Measurements from ENCODE around the gene MUSTN1. TPM values are rescaled to one million over a fixed set of nuclear protein-coding genes. Genes with fewer than 3 reads are reported as not detected.

Gene MUSTN1
- total and polyA plus RNA-seq, 2 donors (not counting 1 experiment from before 2014, with no cell fraction given): 0.79 to 11.2 TPM

DNA sequence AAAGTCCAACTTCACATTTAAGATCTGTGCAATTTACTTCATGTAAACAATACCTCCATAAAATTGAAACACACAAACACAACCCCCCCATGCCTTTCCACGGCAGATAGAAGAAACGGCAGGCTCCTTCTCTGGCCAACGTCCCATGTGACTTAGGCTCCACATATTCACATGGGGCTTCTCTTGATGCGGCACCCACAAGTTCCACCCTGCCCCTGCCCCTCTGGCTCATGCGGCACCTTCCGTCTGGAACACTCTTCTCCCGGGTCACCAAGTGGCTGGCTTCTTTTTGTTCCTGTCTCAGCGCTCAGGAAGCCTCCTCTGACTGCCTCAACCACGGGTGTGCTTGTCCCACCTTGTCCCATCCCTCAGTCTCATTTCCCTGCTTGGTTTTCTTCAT, 36.9 kb upstream of the MUSTN1 start:
- no peak overlapping the region for H3K4me2 ChIP-seq (replicated peaks; ENCODE audit: low read depth, low read length, poor library complexity, severe bottlenecking)
- no peak overlapping the region for H3K4me3 ChIP-seq (ENCODE audit: control extremely low read depth in 1 of 5, extremely low read depth in 1 of 5, insufficient read depth in 1 of 5, low read depth in 2 of 5, low read length in 4 of 5)
- no peaks in the 10 kb centered on the region for H3K36me3 ChIP-seq (replicated peaks in 1 of 2; ENCODE audit: control extremely low read depth in 1 of 2, control insufficient read depth in 1 of 2, extremely low read depth in 1 of 2, insufficient read depth in 2 of 2, low read length in 1 of 2)
- no peaks in the 10 kb centered on the region for H3K9me3 ChIP-seq (ENCODE audit: control extremely low read depth in 1 of 3, control insufficient read depth in 2 of 3, insufficient read depth in 1 of 3, low read length in 2 of 3)
- CTCF ChIA-PET: no interaction called here
- POLR2A ChIA-PET: no interaction called here
- Mint-ChIP-seq H3K4me3 (no peak overlapping the region), H3K27ac (no peak overlapping the region), H3K27me3 (no peaks in the 10 kb centered on the region), H3K4me1 (peaks cover 17% of the 10 kb centered on the region), H3K9me3 (ENCODE audit: insufficient read depth) (no peaks in the 10 kb centered on the region)
- H4K20me1 ChIP-seq (ENCODE audit: control insufficient read depth, insufficient read depth, low read length, poor library complexity, severe bottlenecking): peaks cover 19% of the 10 kb centered on the region
- no peak overlapping the region for H3K27ac ChIP-seq (ENCODE audit: low read length in 2 of 2)
- peaks cover 38% of the 10 kb centered on the region for H3K79me2 ChIP-seq (ENCODE audit: control insufficient read depth, insufficient read depth, low read length)
- no peak overlapping the region for H2AFZ ChIP-seq (ENCODE audit: insufficient read depth, low read depth, low read length, poor library complexity, severe bottlenecking)
- intact Hi-C loops (cut with micrococcal nuclease): no loop called here
- no peak for ATAC-seq (ENCODE audit: low read depth)
- DNase-seq: no peak
- H3K9ac ChIP-seq (ENCODE audit: low read length): no peak overlapping the region
- 90% methylated on average over 9 of the region's 9 CpGs for WGBS (ENCODE audit: insufficient coverage)
- H3K4me1 ChIP-seq (ENCODE audit: control insufficient read depth in 2 of 2, insufficient read depth in 2 of 2, low read length in 2 of 2): peaks cover 0 to 3% of the 10 kb centered on the region in 2 donors
- H3K27me3 ChIP-seq (replicated peaks in 1 of 4; ENCODE audit: control extremely low read depth in 1 of 4, control insufficient read depth in 3 of 4, insufficient read depth in 4 of 4, low read length in 3 of 4): no peaks in the 10 kb centered on the region
- no peak for TF ChIP-seq EZH2 (IDR thresholded peaks at IDR 0.05; ENCODE audit: borderline replicate concordance, insufficient read depth, low read depth, low read length, poor library complexity, severe bottlenecking)
- TF ChIP-seq, protein P1, sequence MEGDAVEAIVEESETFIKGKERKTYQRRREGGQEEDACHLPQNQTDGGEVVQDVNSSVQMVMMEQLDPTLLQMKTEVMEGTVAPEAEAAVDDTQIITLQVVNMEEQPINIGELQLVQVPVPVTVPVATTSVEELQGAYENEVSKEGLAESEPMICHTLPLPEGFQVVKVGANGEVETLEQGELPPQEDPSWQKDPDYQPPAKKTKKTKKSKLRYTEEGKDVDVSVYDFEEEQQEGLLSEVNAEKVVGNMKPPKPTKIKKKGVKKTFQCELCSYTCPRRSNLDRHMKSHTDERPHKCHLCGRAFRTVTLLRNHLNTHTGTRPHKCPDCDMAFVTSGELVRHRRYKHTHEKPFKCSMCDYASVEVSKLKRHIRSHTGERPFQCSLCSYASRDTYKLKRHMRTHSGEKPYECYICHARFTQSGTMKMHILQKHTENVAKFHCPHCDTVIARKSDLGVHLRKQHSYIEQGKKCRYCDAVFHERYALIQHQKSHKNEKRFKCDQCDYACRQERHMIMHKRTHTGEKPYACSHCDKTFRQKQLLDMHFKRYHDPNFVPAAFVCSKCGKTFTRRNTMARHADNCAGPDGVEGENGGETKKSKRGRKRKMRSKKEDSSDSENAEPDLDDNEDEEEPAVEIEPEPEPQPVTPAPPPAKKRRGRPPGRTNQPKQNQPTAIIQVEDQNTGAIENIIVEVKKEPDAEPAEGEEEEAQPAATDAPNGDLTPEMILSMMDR (IDR thresholded peaks at IDR 0.05): no peak

DNA sequence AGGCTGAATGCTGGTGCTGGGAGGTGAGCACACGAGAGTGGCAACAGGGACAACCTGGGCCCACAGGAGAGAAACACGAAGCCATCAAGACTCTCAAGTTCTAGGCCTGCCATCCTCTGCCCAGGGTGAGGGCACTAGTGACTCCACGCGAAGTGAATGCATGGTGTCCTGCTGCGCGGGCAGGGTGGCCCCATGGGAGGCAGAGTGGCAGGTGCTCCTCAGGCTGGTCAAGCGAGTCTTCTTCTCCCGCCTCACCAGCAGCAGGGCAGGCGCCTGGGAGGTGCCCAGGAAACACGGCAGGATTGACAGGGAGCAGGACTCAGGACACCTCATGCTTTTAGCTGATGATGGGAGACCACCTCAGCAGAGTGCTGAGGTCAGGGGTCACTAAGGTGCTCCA, 35.7 kb upstream of the MUSTN1 start:
- Histone ChIP-seq H3K79me2 (ENCODE audit: control insufficient read depth, insufficient read depth, low read length) (peaks cover 33% of the 10 kb centered on the region), H3K9ac (ENCODE audit: low read length) (no peak overlapping the region), H3K4me3 (ENCODE audit: control extremely low read depth in 1 of 5, extremely low read depth in 1 of 5, insufficient read depth in 1 of 5, low read depth in 2 of 5, low read length in 4 of 5) (no peak overlapping the region), H3K9me3 (ENCODE audit: control extremely low read depth in 1 of 3, control insufficient read depth in 2 of 3, insufficient read depth in 1 of 3, low read length in 2 of 3) (peaks cover 0 to 10% (median 0%) of the 10 kb centered on the region in 3 donors), H3K27me3 (replicated peaks in 1 of 4; ENCODE audit: control extremely low read depth in 1 of 4, control insufficient read depth in 3 of 4, insufficient read depth in 4 of 4, low read length in 3 of 4) (no peaks in the 10 kb centered on the region), H3K4me2 (replicated peaks; ENCODE audit: low read depth, low read length, poor library complexity, severe bottlenecking) (no peak overlapping the region), H2AFZ (ENCODE audit: insufficient read depth, low read depth, low read length, poor library complexity, severe bottlenecking) (no peak overlapping the region), H3K4me1 (ENCODE audit: control insufficient read depth in 2 of 2, insufficient read depth in 2 of 2, low read length in 2 of 2) (peaks cover 0 to 3% of the 10 kb centered on the region in 2 donors), H3K36me3 (replicated peaks in 1 of 2; ENCODE audit: control extremely low read depth in 1 of 2, control insufficient read depth in 1 of 2, extremely low read depth in 1 of 2, insufficient read depth in 2 of 2, low read length in 1 of 2) (no peaks in the 10 kb centered on the region), H3K27ac (ENCODE audit: low read length in 2 of 2) (no peak overlapping the region), H4K20me1 (ENCODE audit: control insufficient read depth, insufficient read depth, low read length, poor library complexity, severe bottlenecking) (peaks cover 19% of the 10 kb centered on the region)
- Mint-ChIP-seq H3K9me3 (ENCODE audit: insufficient read depth) (no peaks in the 10 kb centered on the region), H3K27me3 (no peaks in the 10 kb centered on the region), H3K4me1 (peaks cover 11% of the 10 kb centered on the region), H3K4me3 (no peak overlapping the region), H3K27ac (no peak overlapping the region)
- DNase-seq: no peak
- CTCF ChIA-PET: no interaction called here
- WGBS (ENCODE audit: insufficient coverage): 98% methylated on average over 10 of the region's 10 CpGs
- POLR2A ChIA-PET: no interaction called here
- no peak for ATAC-seq (ENCODE audit: low read depth)
- intact Hi-C loops (cut with micrococcal nuclease): no loop called here
- no peak for TF ChIP-seq EZH2 (IDR thresholded peaks at IDR 0.05; ENCODE audit: borderline replicate concordance, insufficient read depth, low read depth, low read length, poor library complexity, severe bottlenecking)
- TF ChIP-seq, protein P1 (IDR thresholded peaks at IDR 0.05): no peak
